Glutamatergic neuron (in vitro differentiated cells): ENCODE data around the gene CA4. TPM values are rescaled to one million over a fixed set of nuclear protein-coding genes. Genes with fewer than 3 reads are reported as not detected.

Source experiments
- total RNA-seq: library from RNA; stranded (reverse); fragmentation: NEBNext Ultra II Directional; extraction: Animal tissue kit (Norgen Biotek cat#: 25700); gene quantifications from one replicate; pipeline ENCODE4 v1.2.1, GENCODE V29; 2021; ENCODE audit not compliant: unreplicated experiment

CA4 gene
- total RNA-seq, 1 donor from 2014 or later = 0.98 TPM

Other genes starting within 250 kb of the CA4 start
- gene RNFT1, start 185.2 kb upstream of the CA4 start, total RNA-seq = 8.6 TPM
- 28.0 TPM for gene HEATR6, start 71.1 kb upstream of the CA4 start, total RNA-seq
- 59.6 TPM for gene USP32, start 242.2 kb downstream of the CA4 start, total RNA-seq